ENCODE measurements around the gene FAM110A.

DNA sequence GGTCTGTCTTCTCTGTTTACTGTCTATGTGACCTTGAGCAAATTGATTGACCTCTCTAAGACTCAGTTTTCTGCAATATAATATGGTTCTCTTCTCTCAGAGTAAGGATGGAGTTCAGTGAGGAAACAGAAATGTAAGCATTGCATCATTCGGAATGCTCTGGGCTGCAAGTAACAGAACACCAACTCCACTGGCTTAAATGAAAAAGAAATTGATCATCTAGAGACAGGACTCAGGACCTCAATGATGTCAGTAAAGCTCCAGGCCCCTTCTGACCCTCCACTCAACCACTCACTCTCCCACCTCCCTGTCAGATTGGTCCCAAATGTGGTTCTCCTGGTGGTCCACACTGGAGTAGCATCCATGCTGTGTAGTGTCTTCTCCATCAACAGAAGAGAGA, 31.9 kb downstream of the FAM110A start:
- TF ChIP-seq, protein P1, sequence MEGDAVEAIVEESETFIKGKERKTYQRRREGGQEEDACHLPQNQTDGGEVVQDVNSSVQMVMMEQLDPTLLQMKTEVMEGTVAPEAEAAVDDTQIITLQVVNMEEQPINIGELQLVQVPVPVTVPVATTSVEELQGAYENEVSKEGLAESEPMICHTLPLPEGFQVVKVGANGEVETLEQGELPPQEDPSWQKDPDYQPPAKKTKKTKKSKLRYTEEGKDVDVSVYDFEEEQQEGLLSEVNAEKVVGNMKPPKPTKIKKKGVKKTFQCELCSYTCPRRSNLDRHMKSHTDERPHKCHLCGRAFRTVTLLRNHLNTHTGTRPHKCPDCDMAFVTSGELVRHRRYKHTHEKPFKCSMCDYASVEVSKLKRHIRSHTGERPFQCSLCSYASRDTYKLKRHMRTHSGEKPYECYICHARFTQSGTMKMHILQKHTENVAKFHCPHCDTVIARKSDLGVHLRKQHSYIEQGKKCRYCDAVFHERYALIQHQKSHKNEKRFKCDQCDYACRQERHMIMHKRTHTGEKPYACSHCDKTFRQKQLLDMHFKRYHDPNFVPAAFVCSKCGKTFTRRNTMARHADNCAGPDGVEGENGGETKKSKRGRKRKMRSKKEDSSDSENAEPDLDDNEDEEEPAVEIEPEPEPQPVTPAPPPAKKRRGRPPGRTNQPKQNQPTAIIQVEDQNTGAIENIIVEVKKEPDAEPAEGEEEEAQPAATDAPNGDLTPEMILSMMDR (IDR thresholded peaks at IDR 0.05): no peak
- TF ChIP-seq EZH2 (IDR thresholded peaks at IDR 0.05; ENCODE audit: borderline replicate concordance, insufficient read depth, low read depth, low read length, poor library complexity, severe bottlenecking): no peak

Data from B cell (primary cell).